GM23338 (cell line): ENCODE measurements around the gene IBSP. TPM values are rescaled to one million over a fixed set of nuclear protein-coding genes. Genes with fewer than 3 reads are reported as not detected.

Source experiments
- ATAC-seq: fragments of 200-7000 bp; cut with Tn5 transposase; 3 replicates; pipeline ENCODE4 v1.9.1; 2020
- DNase-seq: peaks from one replicate; pipeline ENCODE4 v3.0.0-alpha.2; 2015; ENCODE audit warnings: low spot score
- H2AFZ ChIP-seq: fragments of 200-600 bp; sonication (generic); 2 replicates; pipeline ENCODE4 v1.8.0; 2016; ENCODE audit warnings: antibody characterized with exemption, mild to moderate bottlenecking, moderate library complexity
- H3F3A ChIP-seq: fragments of 200-600 bp; sonication (generic); replicated peaks from 2 replicates; pipeline ENCODE4 v1.8.0; 2017; ENCODE audit warnings: antibody characterized with exemption, mixed run types, low read depth
- H3K27ac ChIP-seq: fragments of 200-600 bp; sonication (generic); 2 replicates; pipeline ENCODE4 v1.6.1; 2016; ENCODE audit warnings: low read depth
- H3K27me3 ChIP-seq: fragments of 200-600 bp; sonication (generic); 2 replicates; pipeline ENCODE4 v1.8.0; 2016; ENCODE audit warnings: mild to moderate bottlenecking, mixed run types, moderate library complexity; ENCODE audit not compliant: insufficient read depth
- H3K36me3 ChIP-seq: fragments of 200-600 bp; sonication (generic); 2 replicates; pipeline ENCODE4 v1.8.0; 2016; ENCODE audit warnings: mild to moderate bottlenecking; ENCODE audit not compliant: insufficient read depth
- H3K4me1 ChIP-seq: fragments of 200-600 bp; sonication (generic); 2 replicates; pipeline ENCODE4 v1.8.0; 2016; ENCODE audit warnings: mild to moderate bottlenecking, moderate library complexity; ENCODE audit not compliant: insufficient read depth
- H3K4me2 ChIP-seq: fragments of 200-600 bp; sonication (generic); 2 replicates; pipeline ENCODE4 v1.7.1; 2017; ENCODE audit warnings: mixed run types
- H3K4me3 ChIP-seq: fragments of 200-600 bp; sonication (generic); 2 replicates; pipeline ENCODE4 v1.6.1; 2016; ENCODE audit warnings: mixed run types
- H3K79me2 ChIP-seq: fragments of 200-600 bp; sonication (generic); replicated peaks from 2 replicates; pipeline ENCODE4 v1.8.0; 2017; ENCODE audit warnings: mild to moderate bottlenecking; ENCODE audit not compliant: insufficient read depth
- H3K9me2 ChIP-seq: fragments of 200-600 bp; sonication (generic); 2 replicates; pipeline ENCODE4 v1.8.0; 2017; ENCODE audit not compliant: insufficient read depth
- H4K20me1 ChIP-seq: fragments of 200-600 bp; sonication (generic); replicated peaks from 2 replicates; pipeline ENCODE4 v1.8.0; 2017; ENCODE audit warnings: mild to moderate bottlenecking; ENCODE audit not compliant: insufficient read depth
- H3K27ac Mint-ChIP-seq: 2 replicates; pipeline ENCODE4 v1.8.0; 2020; ENCODE audit warnings: inconsistent platforms, mild to moderate bottlenecking, moderate library complexity, mixed read lengths
- H3K27me3 Mint-ChIP-seq: 3 replicates; pipeline ENCODE4 v1.8.0; 2022; ENCODE audit warnings: low read depth, mild to moderate bottlenecking, moderate library complexity, mixed read lengths, inconsistent platforms; ENCODE audit not compliant: insufficient read depth, poor library complexity
- H3K36me3 Mint-ChIP-seq: 3 replicates; pipeline ENCODE4 v1.8.0; 2021; ENCODE audit warnings: low read depth, mild to moderate bottlenecking, inconsistent platforms, moderate library complexity, mixed read lengths
- H3K4me1 Mint-ChIP-seq: 3 replicates; pipeline ENCODE4 v1.8.0; 2020; ENCODE audit warnings: mild to moderate bottlenecking, inconsistent platforms, mixed read lengths
- H3K4me3 Mint-ChIP-seq: 3 replicates; pipeline ENCODE4 v1.8.0; 2021; ENCODE audit warnings: moderate library complexity, mild to moderate bottlenecking, inconsistent platforms, mixed read lengths
- H3K9me3 Mint-ChIP-seq: 3 replicates; pipeline ENCODE4 v1.8.0; 2020; ENCODE audit warnings: moderate library complexity, mild to moderate bottlenecking, inconsistent platforms, mixed read lengths
- CREB1 ChIP-seq: fragments of 250-450 bp; sonication (Bioruptor Pico); IDR thresholded peaks from 2 replicates; pipeline ENCODE4 v1.5.0; 2020; ENCODE audit warnings: low read depth, mild to moderate bottlenecking, moderate library complexity
- EZH2 ChIP-seq: fragments of 200-600 bp; sonication (generic); IDR thresholded peaks from one replicate; pipeline ENCODE4 v1.8.0; 2017; ENCODE audit warnings: antibody characterized with exemption, mild to moderate bottlenecking, low read depth; ENCODE audit not compliant: unreplicated experiment
- EZH2phosphoT487 ChIP-seq: fragments of 200-600 bp; sonication (generic); IDR thresholded peaks from one replicate; pipeline ENCODE4 v1.8.1; 2018; ENCODE audit warnings: antibody characterized with exemption; ENCODE audit not compliant: unreplicated experiment
- JUNB ChIP-seq: IDR thresholded peaks from one replicate; pipeline ENCODE4 v1.6.1; 2016; ENCODE audit warnings: antibody characterized with exemption; ENCODE audit not compliant: unreplicated experiment
- NANOG ChIP-seq: IDR thresholded peaks from 2 replicates; pipeline ENCODE4 v1.6.1; 2016; ENCODE audit warnings: antibody characterized with exemption, borderline replicate concordance
- POLR2AphosphoS5 ChIP-seq: IDR thresholded peaks from 2 replicates; pipeline ENCODE4 v1.6.1; 2016; ENCODE audit warnings: antibody characterized with exemption, low read depth
- REST ChIP-seq: IDR thresholded peaks from one replicate; pipeline ENCODE4 v1.6.1; 2018; ENCODE audit warnings: antibody characterized with exemption; ENCODE audit not compliant: unreplicated experiment
- STAT1 ChIP-seq: IDR thresholded peaks from one replicate; pipeline ENCODE4 v1.6.1; 2016; ENCODE audit warnings: antibody characterized with exemption; ENCODE audit not compliant: unreplicated experiment
- ZNF114 ChIP-seq: fragments of 250-450 bp; sonication (Bioruptor Pico); IDR thresholded peaks from 2 replicates; pipeline ENCODE4 v1.5.0; 2020; ENCODE audit warnings: mild to moderate bottlenecking, moderate library complexity
- ZNF331 ChIP-seq: fragments of 250-450 bp; sonication (Bioruptor Pico); IDR thresholded peaks from 2 replicates; pipeline ENCODE4 v1.5.0; 2020; ENCODE audit warnings: low read depth, mild to moderate bottlenecking, moderate library complexity
- polyA plus RNA-seq: library from polyadenylated mRNA; unstranded; fragments of >200 nt; fragmentation: Nextera tagmentation; extraction: Ambion mirVana; gene quantifications from 2 replicates; pipeline ENCODE4 v1.2.1, GENCODE V29; 2016
- total RNA-seq: library from RNA; depleted of rRNA; stranded (reverse); fragments of >200 nt; shearing (Covaris generic); gene quantifications from 2 replicates; pipeline ENCODE4 v1.2.3, GENCODE V29; 2014
- TF ChIP-seq, protein P1 (sequence below): IDR thresholded peaks from 2 replicates; pipeline ENCODE4 v1.6.1; 2016; ENCODE audit warnings: antibody characterized with exemption
- TF ChIP-seq, protein P2 (sequence below), 2 experiments: fragments of 200-600 bp in 1 of 2; sonication (generic) in 1 of 2; conservative IDR thresholded peaks; 2 replicates each; pipeline versions ENCODE4 v1.5.1 to v1.6.1; 2016 to 2017; ENCODE audit warnings: antibody characterized with exemption in 2 of 2, low read depth in 2 of 2, mild to moderate bottlenecking in 2 of 2, moderate library complexity in 1 of 2

Gene IBSP
- total and polyA plus RNA-seq, 2 experiments from 2014 or later, result not detected

GRCh38 chr4:87832669-87833068 lies 33.3 kb downstream of the IBSP start, which contains the start of gene MEPE:
MEPE (plus strand) TSS chr4:87832969; CDS start chr4:87834715, 1,746 bp downstream.
- no peaks in the 10 kb centered on the region for H3K36me3 ChIP-seq
- no peak within 1 kb of the TSS for H2AFZ ChIP-seq
- no peak within 1 kb of the TSS for H3K4me2 ChIP-seq
- no peak within 1 kb of the TSS for H3K27ac ChIP-seq
- H3K27me3 ChIP-seq, result no peaks in the 10 kb centered on the region
- no peak within 1 kb of the TSS for H3K27ac Mint-ChIP-seq
- H3F3A ChIP-seq, result no peaks in the 10 kb centered on the region
- peaks cover 3% of the 10 kb centered on the region for H3K27me3 Mint-ChIP-seq
- peaks cover 3% of the 10 kb centered on the region; the same call in 2 of the 3 replicates for H3K4me1 Mint-ChIP-seq
- H3K9me2 ChIP-seq, result no peaks in the 10 kb centered on the region
- TF ChIP-seq ZNF114 (CRISPR knock-in tag) (no peak), CREB1 (CRISPR knock-in tag) (no peak)
- TF ChIP-seq, protein P1, sequence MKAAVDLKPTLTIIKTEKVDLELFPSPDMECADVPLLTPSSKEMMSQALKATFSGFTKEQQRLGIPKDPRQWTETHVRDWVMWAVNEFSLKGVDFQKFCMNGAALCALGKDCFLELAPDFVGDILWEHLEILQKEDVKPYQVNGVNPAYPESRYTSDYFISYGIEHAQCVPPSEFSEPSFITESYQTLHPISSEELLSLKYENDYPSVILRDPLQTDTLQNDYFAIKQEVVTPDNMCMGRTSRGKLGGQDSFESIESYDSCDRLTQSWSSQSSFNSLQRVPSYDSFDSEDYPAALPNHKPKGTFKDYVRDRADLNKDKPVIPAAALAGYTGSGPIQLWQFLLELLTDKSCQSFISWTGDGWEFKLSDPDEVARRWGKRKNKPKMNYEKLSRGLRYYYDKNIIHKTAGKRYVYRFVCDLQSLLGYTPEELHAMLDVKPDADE, result no peak
- TF ChIP-seq, protein P2, sequence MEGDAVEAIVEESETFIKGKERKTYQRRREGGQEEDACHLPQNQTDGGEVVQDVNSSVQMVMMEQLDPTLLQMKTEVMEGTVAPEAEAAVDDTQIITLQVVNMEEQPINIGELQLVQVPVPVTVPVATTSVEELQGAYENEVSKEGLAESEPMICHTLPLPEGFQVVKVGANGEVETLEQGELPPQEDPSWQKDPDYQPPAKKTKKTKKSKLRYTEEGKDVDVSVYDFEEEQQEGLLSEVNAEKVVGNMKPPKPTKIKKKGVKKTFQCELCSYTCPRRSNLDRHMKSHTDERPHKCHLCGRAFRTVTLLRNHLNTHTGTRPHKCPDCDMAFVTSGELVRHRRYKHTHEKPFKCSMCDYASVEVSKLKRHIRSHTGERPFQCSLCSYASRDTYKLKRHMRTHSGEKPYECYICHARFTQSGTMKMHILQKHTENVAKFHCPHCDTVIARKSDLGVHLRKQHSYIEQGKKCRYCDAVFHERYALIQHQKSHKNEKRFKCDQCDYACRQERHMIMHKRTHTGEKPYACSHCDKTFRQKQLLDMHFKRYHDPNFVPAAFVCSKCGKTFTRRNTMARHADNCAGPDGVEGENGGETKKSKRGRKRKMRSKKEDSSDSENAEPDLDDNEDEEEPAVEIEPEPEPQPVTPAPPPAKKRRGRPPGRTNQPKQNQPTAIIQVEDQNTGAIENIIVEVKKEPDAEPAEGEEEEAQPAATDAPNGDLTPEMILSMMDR (conservative IDR thresholded peaks at IDR 0.05; ENCODE audit: low read depth in 2 of 2), result no peak
- H3K4me1 ChIP-seq, result no peaks in the 10 kb centered on the region
- no peaks in the 10 kb centered on the region for H3K9me3 Mint-ChIP-seq
- DNase-seq (no peak), ATAC-seq (no peak)
- H3K4me3 ChIP-seq, result no peak within 1 kb of the TSS
- H4K20me1 ChIP-seq, result no peaks in the 10 kb centered on the region
- no peak within 1 kb of the TSS for H3K4me3 Mint-ChIP-seq
- no peaks in the 10 kb centered on the region for H3K79me2 ChIP-seq
- H3K36me3 Mint-ChIP-seq, result no peaks in the 10 kb centered on the region

DNA sequence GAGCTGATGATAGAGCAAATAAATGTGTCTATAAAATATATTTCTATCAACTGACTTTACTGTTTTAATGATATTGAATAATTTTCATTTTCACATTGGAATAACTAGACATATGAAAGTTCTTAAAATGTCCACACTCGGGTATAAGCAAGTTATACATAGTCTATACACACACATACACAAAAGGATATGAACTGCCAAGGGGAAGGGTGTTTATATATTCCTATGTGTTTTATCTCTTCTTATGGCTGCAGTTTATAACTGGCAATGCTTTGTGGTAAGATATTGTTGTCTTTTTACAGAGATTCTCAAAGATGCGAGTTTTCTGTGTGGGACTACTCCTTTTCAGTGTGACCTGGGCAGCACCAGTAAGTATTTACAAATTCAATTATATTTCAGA lies 35.0 kb downstream of the IBSP start:
- Mint-ChIP-seq H3K27ac (no peak overlapping the region), H3K4me3 (no peak overlapping the region), H3K27me3 (peaks cover 3% of the 10 kb centered on the region), H3K4me1 (peaks cover 19% of the 10 kb centered on the region), H3K9me3 (no peaks in the 10 kb centered on the region), H3K36me3 (no peaks in the 10 kb centered on the region)
- ATAC-seq, result no peak
- Histone ChIP-seq H3K27ac (no peak overlapping the region), H2AFZ (no peak overlapping the region), H4K20me1 (no peaks in the 10 kb centered on the region), H3K27me3 (no peaks in the 10 kb centered on the region), H3K4me2 (no peak overlapping the region), H3F3A (0 out of 2 replicates have a peak, but pooled peaks cover 4% of the 10 kb centered on the region), H3K4me3 (no peak overlapping the region), H3K79me2 (no peaks in the 10 kb centered on the region), H3K9me2 (no peaks in the 10 kb centered on the region), H3K36me3 (no peaks in the 10 kb centered on the region), H3K4me1 (no peaks in the 10 kb centered on the region)
- no peak for DNase-seq
- TF ChIP-seq, protein P2 (conservative IDR thresholded peaks at IDR 0.05; ENCODE audit: low read depth in 2 of 2), result no peak
- TF ChIP-seq POLR2AphosphoS5, result no peak
- TF ChIP-seq CREB1 (CRISPR knock-in tag), result no peak
- TF ChIP-seq ZNF331 (CRISPR knock-in tag), result no peak
- TF ChIP-seq, protein P1, result no peak
- no peak for TF ChIP-seq EZH2phosphoT487
- TF ChIP-seq STAT1, result no peak
- TF ChIP-seq ZNF114 (CRISPR knock-in tag), result no peak
- no peak for TF ChIP-seq JUNB
- no peak for TF ChIP-seq NANOG
- no peak for TF ChIP-seq REST
- TF ChIP-seq EZH2, result no peak
